HG02973 (cell line): ENCODE measurements around the gene ZNF548.

Experiments used
- ATAC-seq: cut with Tn5 transposase; IDR thresholded peaks from one replicate; pipeline ENCODE4 v1.9.1; 2021; ENCODE audit warnings: moderate library complexity; ENCODE audit not compliant: unreplicated experiment

ZNF548 gene

DNA sequence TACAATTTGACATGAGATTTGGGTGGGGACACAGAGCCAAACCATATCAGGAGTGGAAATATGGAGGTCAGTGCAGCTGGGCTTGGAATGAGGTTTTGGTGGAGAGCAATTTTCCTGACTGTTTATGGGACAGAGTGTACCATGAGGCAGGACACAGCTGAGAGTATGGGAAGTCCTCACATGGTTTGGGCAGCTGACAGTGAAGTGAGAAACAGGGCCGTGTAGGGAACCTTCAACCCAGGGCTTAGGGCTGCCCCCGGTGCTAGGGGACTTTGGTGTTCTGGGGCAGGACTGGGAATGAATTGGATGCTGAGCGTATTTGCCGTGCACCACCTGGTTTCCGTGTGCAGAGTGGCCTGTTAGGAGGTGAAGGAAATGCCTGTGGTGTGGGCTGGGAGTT lies 6.1 kb downstream of the ZNF548 start:
- no peak for ATAC-seq

DNA sequence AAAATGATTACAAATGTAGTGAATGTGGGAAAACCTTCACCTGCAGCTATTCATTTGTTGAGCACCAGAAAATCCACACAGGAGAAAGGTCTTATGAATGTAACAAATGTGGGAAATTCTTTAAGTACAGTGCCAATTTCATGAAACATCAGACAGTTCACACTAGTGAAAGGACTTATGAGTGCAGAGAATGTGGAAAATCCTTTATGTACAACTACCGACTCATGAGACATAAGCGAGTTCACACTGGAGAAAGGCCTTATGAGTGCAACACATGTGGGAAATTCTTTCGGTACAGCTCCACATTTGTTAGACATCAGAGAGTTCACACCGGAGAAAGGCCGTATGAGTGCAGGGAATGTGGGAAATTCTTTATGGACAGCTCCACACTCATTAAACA lies 9.2 kb downstream of the ZNF548 start:
- ATAC-seq, result no peak

DNA sequence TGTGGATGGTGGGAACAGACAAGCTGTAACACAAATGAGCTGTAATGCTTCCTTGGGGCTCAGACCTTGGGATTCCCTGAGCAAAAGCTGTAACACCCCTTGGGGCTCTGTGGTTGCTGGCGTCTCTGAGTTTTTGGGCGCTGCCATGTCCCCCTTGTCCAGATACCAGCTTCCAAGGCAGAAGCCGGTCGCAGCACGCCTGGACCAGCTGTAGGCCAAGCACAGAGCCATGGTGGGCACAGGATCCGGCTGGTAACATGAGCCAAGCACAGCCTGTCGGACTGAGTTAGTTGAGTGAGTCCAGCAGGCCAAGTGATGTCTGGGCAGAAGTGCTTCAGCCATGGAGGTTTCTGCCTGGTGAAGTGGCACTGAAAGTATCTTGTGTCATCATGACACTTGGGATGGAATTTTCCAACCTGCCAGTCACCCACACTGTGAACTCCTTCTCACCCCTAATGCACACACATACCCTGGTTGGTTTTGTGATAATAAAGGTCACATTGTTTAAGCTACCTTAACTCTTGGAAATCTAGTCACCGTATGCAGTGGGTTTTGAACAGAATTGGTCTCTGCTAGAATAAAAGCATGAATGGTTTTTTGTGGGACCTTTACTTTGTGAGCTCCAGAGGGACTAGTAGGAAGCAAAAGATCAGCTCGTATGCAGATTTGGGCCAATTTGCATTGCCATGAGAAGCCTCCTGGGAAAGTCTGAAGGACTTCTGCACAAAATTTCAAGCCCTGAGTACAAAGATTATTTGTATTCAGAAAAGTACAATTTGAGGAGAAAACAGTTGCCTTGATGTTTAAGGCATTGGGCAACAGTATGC lies 14.3 kb downstream of the ZNF548 start:
- ATAC-seq, result no peak

DNA sequence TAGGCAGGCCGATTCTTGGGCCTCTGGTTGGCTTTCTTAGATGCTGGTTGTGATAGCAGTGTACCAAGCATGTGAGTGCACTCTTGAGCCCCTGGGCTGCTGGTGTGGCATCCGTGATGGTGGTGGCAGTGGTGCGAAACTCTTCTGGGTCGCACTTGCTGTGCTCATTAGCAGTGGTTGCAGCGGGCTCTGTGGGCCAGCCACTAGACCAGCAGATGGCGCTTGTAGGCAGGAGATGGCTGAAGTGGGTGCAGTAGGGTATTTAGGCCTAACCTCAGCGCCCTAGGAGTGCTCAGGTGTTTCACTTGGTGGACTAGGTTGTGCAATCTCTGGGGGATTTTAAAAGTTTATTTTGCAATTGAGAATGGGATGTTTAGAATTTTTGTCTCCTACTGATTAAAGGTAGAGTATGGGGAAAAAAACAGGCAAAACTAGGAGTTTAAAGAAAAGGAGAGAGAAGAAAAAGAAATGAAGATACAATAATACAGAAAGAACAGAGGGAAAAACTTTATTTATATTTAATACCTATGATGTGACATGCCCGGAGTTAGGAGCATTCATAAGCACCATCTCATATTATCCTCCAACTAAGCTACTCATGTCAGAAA lies 17.0 kb downstream of the ZNF548 start:
- no peak for ATAC-seq

DNA sequence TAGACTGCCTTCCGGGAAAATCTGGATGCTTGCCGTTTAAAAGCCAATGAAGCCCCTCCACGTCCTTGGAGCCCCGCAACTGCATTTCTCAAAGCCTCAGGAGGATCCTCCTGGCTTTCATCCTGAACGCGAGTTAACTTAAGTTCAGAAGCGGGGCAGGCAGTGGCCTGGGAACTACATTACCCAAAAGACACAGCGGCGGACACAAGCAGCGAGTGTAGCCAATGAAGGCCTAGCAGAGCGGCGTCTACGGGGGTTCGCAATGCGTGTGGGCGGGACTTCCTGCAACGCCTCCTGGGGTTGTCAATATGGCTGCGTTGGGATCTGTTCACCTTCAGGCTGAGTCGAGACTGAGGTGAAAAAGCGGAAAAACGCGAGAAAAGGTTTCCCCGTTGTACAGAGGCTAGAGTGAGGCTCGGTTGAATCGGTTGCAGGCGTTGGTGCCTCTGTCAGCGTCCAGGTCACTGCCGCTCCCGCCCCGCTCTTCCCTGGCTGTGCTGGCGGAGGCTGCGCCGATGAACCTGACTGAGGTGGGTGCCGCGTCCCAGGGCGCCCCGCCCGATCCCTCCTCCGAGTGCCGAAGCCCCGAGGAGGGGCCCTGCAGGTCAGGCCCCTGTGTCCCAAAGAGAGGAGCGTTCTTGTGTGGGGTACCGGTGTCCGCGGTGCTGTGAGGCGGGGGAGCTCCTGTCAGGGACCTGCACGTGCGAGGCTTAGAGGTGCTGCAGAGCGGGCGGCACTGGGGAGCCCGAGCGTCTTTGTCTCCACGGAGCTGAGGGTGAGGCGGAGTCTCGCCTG lies 21.4 kb downstream of the ZNF548 start, which contains the start of gene ZNF17:
TSS of gene ZNF17 (plus strand) at position 285 of the 795 bp plus-strand sequence. CDS start 2,455 bp downstream, outside the sequence.
- ATAC-seq, result peak; percentile 97

DNA sequence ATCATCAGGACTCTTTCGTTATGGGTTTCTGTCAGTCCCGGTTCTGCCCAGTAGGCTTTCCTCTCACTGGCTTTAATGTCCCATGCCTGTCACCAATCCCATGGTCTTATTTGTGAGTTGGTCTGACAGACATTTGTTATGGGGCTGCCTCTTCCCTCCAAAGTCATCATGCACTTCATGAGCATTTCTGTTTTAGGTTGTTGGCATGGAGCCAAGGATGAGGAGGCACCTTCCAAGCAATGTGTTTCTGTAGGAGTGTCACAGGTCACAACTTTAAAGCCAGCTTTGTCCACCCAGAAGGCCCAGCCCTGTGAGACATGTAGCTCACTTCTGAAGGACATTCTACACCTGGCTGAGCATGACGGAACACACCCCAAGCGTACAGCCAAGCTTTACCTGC lies 29.8 kb downstream of the ZNF548 start:
- no peak for ATAC-seq

DNA sequence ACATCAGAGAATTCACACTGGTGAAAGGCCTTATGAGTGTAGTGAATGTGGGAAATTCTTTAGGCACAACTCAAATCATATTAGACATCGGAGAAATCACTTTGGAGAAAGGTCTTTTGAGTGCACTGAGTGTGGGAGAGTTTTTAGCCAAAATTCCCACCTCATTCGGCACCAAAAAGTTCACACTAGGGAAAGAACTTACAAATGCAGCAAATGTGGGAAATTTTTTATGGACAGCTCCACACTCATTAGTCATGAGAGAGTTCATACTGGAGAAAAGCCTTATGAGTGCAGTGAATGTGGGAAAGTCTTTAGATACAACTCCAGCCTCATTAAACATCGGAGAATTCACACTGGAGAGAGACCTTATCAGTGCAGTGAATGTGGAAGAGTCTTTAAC lies 31.4 kb downstream of the ZNF548 start:
- no peak for ATAC-seq

DNA sequence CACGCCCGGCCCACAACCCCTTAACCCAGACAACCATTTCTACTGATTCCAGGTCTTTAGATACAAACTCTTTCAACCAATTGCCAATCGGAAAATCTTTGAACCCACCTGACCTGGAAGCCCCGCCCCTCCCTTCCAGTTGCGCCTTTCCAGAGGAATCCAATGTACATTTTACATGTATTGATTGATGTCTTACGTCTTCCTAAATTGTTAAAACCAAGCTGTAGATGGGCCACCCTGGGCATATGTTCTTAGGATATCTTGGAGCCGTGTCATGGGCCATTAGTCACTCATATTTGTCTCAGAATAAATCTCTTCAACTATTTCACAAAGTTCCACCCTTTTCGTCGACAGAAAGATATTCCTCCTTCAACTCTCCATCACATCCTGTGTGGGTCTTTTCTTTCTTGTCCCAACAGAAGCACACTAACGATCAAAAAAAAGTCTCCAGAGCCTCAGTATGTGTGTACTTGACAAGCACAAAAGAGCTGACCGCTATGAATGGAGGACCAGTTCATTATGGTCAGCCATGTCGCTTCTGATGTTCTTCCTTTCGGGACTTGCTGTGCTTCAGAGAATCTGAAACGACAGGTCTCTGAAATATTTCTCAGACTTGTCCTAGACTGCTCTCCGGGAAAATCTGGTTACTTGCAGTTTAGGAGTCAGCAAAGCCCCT lies 44.9 kb downstream of the ZNF548 start:
- peak; percentile 20 for ATAC-seq

DNA sequence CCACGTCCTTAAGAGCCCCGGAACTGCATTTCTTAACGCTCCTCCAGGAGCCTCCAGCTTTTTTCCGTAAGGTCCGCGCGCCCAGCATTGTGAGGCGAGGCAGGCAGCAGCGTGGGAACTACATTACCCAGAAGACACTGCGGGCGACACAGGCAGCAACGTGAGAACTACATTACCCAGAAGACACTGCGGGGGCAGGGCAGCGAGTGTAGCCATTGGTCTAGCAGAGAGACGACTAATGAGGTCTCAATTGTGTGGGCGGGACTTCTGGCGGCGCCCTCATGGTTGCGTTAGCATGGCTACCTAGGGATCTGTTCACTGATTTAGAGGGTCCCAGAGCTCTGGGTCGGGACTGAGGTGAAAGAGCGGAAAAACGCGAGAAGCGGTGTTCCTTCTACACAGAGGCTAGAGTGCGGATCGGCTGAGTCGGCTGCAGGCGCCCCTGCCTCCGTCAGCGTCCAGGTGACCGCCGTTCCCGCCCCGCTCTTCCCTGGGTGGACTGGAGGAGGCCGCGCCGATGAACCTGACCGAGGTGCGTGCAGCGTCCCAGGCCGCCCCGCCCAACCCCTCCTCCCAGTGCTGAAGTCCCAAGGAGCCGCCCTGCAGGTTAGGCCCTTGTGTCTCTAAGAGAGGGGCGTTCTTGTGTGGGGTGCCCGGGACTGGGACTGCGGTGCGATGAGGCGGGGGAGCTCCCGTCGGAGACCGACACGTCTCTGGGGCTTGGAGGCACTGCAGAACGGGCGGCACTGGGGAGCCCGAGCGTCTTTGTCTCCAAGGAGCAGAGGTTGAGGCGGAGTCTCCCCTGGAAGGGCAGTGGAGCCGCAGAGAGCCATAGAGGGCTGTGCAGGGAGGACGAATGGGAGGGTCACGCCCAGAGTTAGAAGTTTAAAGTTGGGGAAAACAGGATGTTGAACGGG lies 45.7 kb downstream of the ZNF548 start, which contains the start of gene ZNF749:
TSS of gene ZNF749 (plus strand) at position 264 of the 917 bp plus-strand sequence. CDS start at position 518, 254 bp downstream.
- ATAC-seq, result peak; percentile 86

DNA sequence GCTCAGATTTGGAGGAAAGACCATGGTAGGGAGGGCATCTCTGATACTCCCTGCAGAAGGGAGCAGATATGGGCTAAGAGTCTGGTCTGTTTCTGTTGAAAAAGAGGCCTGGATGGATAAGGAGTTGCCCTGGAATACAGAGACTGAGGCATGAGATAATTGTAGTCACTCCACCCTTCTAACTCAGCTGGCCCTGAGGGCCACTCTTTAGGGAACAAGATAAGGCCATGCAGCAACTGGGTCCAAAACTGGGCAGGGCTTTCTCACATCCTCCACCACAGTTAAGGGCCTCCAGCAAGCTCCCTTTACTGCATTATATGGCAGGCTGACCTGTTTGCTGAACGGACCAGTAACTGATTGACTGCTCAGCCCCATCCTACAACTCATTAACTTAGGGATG lies 46.8 kb downstream of the ZNF548 start:
- no peak for ATAC-seq

DNA sequence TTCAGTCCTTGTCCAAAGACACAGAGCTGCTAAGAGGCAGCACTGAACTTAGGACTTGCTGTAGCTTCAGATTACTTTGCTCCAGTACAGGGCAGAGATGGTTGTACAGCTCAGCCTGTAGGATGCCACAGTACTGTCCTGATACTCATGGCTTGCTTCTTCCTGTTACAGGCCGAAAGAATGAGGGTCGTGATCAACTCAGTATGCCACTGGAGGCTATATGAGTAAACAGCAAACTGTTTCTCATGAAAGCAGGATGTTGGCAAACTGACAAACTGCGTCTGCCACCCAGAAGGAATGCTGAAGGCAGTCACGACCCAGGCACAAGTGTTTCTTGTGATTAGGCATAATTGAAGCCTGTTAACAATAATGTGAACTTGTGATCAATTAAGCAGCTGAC lies 48.3 kb downstream of the ZNF548 start:
- no peak for ATAC-seq

DNA sequence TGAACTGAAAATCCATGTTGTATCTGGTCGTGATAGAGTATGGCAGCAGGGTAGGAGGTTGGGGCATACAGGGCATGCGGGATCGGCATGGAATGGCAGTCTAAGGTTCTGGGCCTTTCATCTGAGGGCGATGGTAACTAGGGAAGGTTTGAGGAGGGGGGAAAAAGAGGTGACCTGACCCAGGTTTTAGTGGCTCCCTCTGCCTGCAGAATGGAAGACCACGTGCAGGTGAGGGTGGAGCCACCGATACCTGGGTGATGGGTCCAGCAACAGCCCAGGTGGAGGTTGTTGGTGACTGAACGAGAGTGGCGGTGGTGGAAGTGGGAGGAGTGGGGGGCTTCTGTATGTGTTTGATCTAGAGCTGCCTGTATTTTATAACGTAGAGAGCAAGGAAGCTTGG lies 49.3 kb downstream of the ZNF548 start:
- no peak for ATAC-seq

DNA sequence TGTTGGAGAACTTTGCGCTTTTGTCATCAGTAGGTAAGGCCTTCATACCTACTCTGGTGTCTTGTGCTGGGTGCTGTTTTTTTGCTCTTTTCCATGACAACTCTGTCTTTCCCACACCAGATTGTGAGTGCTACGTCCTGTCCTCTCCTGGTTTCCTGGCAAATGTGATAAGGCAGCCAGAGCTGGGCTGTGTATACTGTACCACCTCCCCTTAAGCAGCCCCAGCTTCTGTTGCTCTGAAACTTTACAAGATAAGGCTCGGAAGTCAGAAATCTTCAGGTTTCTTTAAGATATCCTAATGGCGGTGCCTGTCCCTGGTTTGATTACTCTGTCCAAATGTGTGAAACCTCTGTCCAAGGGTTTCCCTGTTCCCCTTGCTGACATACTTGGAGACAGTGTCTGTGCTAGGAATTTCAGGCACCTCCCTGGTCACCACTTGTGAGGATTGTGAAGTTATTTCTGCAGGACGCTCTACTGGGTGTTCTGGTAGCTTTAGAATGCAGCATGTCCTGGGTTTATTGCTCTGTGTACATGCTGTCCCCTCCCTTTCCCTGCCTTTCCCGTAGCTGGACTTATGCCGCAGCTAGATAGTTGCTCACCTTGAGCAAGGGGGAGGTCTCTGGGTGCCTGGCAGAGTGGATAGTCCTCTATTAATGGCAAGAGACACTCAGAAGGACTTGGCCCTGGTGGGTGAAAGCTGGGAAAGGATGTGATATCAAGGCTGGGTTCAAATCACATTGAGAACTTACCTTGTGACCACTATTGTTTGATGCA lies 52.5 kb downstream of the ZNF548 start:
- ATAC-seq, result no peak

DNA sequence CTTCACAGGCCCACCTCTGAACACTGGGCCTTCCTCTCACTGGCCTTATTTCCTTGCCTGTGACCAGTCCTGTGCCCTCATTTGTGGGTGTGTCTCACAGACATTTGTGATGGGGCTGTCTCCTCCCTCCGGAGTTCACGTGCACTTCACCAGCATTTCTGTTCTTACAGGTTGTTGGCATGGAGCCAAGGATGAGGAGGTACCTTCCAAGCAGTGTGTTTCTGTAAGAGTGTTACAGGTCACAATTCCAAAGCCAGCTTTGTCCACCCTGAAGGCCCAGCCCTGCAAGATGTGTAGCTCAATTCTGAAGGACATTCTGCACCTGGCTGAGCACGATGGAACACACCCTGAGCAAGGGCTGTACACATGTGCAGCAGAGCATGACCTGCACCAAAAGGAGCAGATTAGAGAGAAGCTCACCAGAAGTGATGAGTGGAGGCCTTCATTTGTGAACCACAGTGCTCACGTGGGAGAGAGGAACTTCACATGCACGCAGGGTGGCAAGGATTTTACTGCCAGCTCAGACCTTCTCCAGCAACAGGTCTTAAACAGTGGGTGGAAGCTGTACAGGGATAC lies 53.6 kb downstream of the ZNF548 start:
- no peak for ATAC-seq

DNA sequence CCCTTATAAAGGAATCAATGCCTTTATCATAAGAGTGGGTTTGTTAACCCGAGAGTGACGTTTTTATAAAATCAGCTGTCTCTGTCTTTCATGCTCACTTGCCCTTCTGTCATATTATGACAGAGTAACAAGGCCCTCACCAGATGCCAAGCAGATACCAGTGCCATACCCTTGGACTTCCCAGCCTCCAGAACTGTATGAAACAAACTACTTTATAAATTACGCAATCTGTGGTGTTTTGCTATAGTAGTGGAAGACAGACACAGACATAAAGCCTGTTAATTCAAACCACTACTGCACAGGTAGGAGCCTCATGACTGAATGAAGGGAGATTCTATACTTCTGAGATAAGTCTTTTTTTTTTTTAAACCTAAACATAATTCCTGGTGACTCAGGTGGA lies 62.7 kb downstream of the ZNF548 start:
- no peak for ATAC-seq
